ENCODE data around the gene AP1M2.
A peak's percentile ranks its signal among the peaks of the same experiment; 100 is the strongest.

AP1M2 gene

DNA sequence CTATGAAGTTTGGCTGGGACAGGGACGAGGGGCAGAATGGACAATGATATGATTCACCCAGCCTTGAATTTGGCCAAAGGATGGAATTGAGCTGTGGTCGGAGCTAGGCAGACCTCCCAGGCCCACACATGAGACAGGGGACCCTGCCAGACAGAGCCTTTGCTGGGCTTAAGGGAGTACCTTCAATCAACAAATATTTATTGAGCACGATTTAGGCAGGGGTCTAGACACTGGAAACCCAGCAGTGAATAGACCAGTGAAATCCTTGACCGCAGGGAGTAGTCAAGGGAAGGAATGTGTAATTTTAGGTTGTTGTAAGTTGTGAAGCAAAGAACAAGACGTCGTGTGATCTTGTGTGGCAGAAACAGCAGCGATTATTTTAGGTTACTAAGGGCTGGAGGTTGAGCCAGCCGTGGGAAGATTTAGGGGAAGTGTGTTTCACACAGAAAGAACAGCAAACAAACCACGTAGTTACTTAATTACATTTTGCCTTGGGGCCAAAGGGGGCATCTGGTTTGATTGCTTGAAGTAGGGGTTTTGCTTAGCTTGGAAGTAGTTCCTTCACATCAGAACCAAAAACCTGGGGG is 16.9 kb upstream of the AP1M2 start:
- peak overlapping the region; percentile 77 for H3K4ac ChIP-seq (ENCODE audit: low read depth, low read length)
- peak overlapping the region; percentile 46 for H2BK12ac ChIP-seq (ENCODE audit: low read length)
- H3K9ac ChIP-seq (ENCODE audit: low read length) = no peak overlapping the region
- peak overlapping the region; percentile 90 for H4K91ac ChIP-seq (ENCODE audit: low read depth, low read length)
- H3K4me2 ChIP-seq (ENCODE audit: low read length) = peak overlapping the region; percentile 85
- H3K9me3 ChIP-seq (ENCODE audit: insufficient read depth, low read depth, low read length) = no peaks in the 10 kb centered on the region
- peaks cover 20% of the 10 kb centered on the region for H3K79me1 ChIP-seq (ENCODE audit: low read length)
- peaks cover 2 to 5% of the 10 kb centered on the region in 2 experiments for H3K36me3 ChIP-seq (ENCODE audit: control insufficient read depth in 1 of 2, insufficient read depth in 2 of 2, low read length in 2 of 2)
- peak overlapping the region; percentile 96 for H2AK5ac ChIP-seq (ENCODE audit: low read length)
- peak overlapping the region; percentile 88 for H3K18ac ChIP-seq (ENCODE audit: low read length)
- peak overlapping the region; percentile 83 for H2BK120ac ChIP-seq (ENCODE audit: insufficient read depth, low read length, poor library complexity)
- no peak overlapping the region for H3K4me3 ChIP-seq (ENCODE audit: low read depth, low read length)
- WGBS (ENCODE audit: extremely low coverage, insufficient coverage, insufficient read length) = no CpG with 5 or more reads among the region's 9 CpGs
- peaks cover 9% of the 10 kb centered on the region for H3K79me2 ChIP-seq (ENCODE audit: control insufficient read depth, insufficient read depth, low read length, poor library complexity)
- peak overlapping the region; percentile 54 for H3K27ac ChIP-seq (ENCODE audit: low read depth, low read length)
- no peak overlapping the region for H2AFZ ChIP-seq (ENCODE audit: insufficient read depth, low read length, poor library complexity)
- H4K12ac ChIP-seq (ENCODE audit: low read depth, low read length) = no peak overlapping the region
- H2BK5ac ChIP-seq (ENCODE audit: low read depth, low read length, poor library complexity) = peak overlapping the region; percentile 70
- peak overlapping the region; percentile 74 for H4K8ac ChIP-seq (ENCODE audit: low read depth, low read length)
- no peak overlapping the region for H3K23ac ChIP-seq (ENCODE audit: low read length)
- peaks cover 20 to 25% of the 10 kb centered on the region in 2 experiments for H3K4me1 ChIP-seq (ENCODE audit: control insufficient read depth in 1 of 2, insufficient read depth in 2 of 2, low read length in 2 of 2)
- H3K14ac ChIP-seq (ENCODE audit: low read length) = peak overlapping the region; percentile 89
- peak in 1 of 2 donors; percentile 48 for DNase-seq
- H3K27me3 ChIP-seq (ENCODE audit: insufficient read depth, low read length) = no peaks in the 10 kb centered on the region

DNA sequence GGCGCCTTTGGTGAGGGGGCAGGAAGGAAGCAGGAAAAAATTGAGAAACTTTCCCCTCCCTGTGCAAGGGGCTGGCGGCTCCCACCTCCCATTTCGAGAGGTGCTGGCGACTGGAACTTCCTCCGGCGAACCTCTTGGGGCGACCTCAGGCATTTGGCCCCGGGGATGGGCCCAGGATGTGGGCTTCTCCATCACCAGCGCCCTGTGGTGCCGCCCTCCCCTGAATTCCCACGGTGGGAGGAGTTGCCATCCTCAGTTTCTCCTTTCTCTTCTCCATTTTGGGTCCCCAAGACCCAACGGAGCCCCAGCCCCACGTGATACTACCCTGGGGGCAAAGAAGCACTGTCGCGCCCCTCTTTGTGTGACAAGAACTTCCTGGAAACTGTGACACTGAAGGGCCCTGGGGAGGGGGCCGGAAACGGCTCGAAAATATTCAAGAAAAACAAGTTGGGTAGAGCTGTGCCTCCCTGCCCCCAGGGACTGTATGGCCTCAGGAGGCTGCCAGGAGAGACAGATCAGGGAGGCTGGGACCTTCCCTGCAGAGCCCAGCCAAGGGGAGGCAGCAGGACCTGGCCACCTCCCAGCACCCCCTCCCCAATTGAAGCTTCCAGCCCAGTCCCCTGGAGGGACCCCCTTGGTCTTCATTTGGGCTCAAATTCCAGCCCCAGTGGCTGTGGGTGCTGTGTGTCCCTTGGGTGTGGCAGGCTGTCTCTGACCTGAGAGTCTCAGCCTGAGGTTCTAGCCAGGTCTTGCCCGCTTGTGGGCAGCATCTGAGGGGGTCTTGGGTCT is 16.2 kb upstream of the AP1M2 start:
- Histone ChIP-seq H2AFZ (ENCODE audit: insufficient read depth, low read length, poor library complexity) (peak overlapping the region; percentile 64), H3K79me2 (ENCODE audit: control insufficient read depth, insufficient read depth, low read length, poor library complexity) (peaks cover 9% of the 10 kb centered on the region), H3K4me1 (ENCODE audit: control insufficient read depth in 1 of 2, insufficient read depth in 2 of 2, low read length in 2 of 2) (peaks cover 20 to 25% of the 10 kb centered on the region in 2 experiments), H3K9ac (ENCODE audit: low read length) (peak overlapping the region; percentile 57), H3K36me3 (ENCODE audit: control insufficient read depth in 1 of 2, insufficient read depth in 2 of 2, low read length in 2 of 2) (peaks cover 2 to 5% of the 10 kb centered on the region in 2 experiments), H3K27me3 (ENCODE audit: insufficient read depth, low read length) (no peaks in the 10 kb centered on the region), H3K18ac (ENCODE audit: low read length) (peak overlapping the region; percentile 96), H4K91ac (ENCODE audit: low read depth, low read length) (peak overlapping the region; percentile 90), H4K12ac (ENCODE audit: low read depth, low read length) (peak overlapping the region; percentile 80), H3K27ac (ENCODE audit: low read depth, low read length) (peak overlapping the region; percentile 54), H2BK5ac (ENCODE audit: low read depth, low read length, poor library complexity) (peak overlapping the region; percentile 70), H3K4me3 (ENCODE audit: low read depth, low read length) (peak overlapping the region; percentile 92), H2BK12ac (ENCODE audit: low read length) (peak overlapping the region; percentile 46), H3K9me3 (ENCODE audit: insufficient read depth, low read depth, low read length) (no peaks in the 10 kb centered on the region), H3K4me2 (ENCODE audit: low read length) (peak overlapping the region; percentile 85), H3K79me1 (ENCODE audit: low read length) (peaks cover 20% of the 10 kb centered on the region), H2BK120ac (ENCODE audit: insufficient read depth, low read length, poor library complexity) (peak overlapping the region; percentile 83), H3K14ac (ENCODE audit: low read length) (peak overlapping the region; percentile 89), H3K23ac (ENCODE audit: low read length) (no peak overlapping the region), H3K4ac (ENCODE audit: low read depth, low read length) (peak overlapping the region; percentile 77), H2AK5ac (ENCODE audit: low read length) (peak overlapping the region; percentile 96), H4K8ac (ENCODE audit: low read depth, low read length) (peak overlapping the region; percentile 74)
- peak; percentile 91 to 95 for DNase-seq
- WGBS (ENCODE audit: extremely low coverage, insufficient coverage, insufficient read length) = no CpG with 5 or more reads among the region's 19 CpGs

DNA sequence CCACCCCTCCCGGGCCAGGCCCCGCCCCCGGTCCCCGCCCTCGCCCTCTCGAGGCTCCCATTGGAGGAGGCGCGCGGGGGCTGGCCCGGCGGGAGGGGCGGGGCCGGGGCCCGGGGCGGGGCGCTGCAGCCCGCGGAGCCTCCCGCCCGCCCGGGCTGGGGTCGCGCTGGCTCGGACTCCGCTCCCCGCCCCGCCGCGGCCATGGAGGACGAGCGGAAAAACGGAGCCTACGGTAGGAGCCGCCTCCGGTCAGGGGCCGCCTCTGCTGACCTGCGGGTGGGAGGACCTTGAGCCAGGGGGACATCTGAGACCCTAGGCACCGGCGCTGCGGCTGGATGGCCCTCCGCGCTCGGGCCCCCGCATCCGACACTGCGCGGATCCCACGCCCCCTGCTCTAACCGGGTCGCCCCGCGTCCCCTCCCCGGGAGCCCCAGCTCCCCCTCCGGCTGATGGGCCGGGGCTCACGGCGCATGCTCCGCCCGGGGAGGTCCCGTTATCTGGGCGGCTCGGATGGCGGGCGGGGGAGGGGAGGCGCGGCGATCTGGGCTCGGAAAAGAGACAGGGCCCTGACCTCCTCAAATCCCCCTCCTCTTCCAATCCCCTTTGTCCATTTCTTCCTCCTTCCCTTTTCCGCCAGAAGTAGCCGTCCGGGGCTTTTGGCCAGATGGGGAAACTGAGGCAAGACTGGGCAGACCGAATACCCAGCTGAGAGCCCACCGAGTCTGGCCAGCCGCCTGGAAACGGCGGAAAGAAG is 15.4 kb upstream of the AP1M2 start:
- Histone ChIP-seq H3K27me3 (ENCODE audit: insufficient read depth, low read length) (no peaks in the 10 kb centered on the region), H2BK12ac (ENCODE audit: low read length) (peak overlapping the region; percentile 15), H2AK5ac (ENCODE audit: low read length) (peak overlapping the region; percentile 79), H3K18ac (ENCODE audit: low read length) (peak overlapping the region; percentile 96), H3K9me3 (ENCODE audit: insufficient read depth, low read depth, low read length) (no peaks in the 10 kb centered on the region), H4K12ac (ENCODE audit: low read depth, low read length) (peak overlapping the region; percentile 83), H3K4ac (ENCODE audit: low read depth, low read length) (peak overlapping the region; percentile 68), H3K4me2 (ENCODE audit: low read length) (peak overlapping the region; percentile 85), H3K14ac (ENCODE audit: low read length) (peak overlapping the region; percentile 86), H3K79me1 (ENCODE audit: low read length) (peaks cover 20% of the 10 kb centered on the region), H4K8ac (ENCODE audit: low read depth, low read length) (peak overlapping the region; percentile 76), H2BK5ac (ENCODE audit: low read depth, low read length, poor library complexity) (peak overlapping the region; percentile 76), H3K4me3 (ENCODE audit: low read depth, low read length) (peak overlapping the region; percentile 92), H3K79me2 (ENCODE audit: control insufficient read depth, insufficient read depth, low read length, poor library complexity) (peaks cover 9% of the 10 kb centered on the region), H2BK120ac (ENCODE audit: insufficient read depth, low read length, poor library complexity) (peak overlapping the region; percentile 80), H3K4me1 (ENCODE audit: control insufficient read depth in 1 of 2, insufficient read depth in 2 of 2, low read length in 2 of 2) (peaks cover 20 to 25% of the 10 kb centered on the region in 2 experiments), H2AFZ (ENCODE audit: insufficient read depth, low read length, poor library complexity) (peak overlapping the region; percentile 80), H4K91ac (ENCODE audit: low read depth, low read length) (peak overlapping the region; percentile 90), H3K9ac (ENCODE audit: low read length) (peak overlapping the region; percentile 82), H3K36me3 (ENCODE audit: control insufficient read depth in 1 of 2, insufficient read depth in 2 of 2, low read length in 2 of 2) (peaks cover 2 to 5% of the 10 kb centered on the region in 2 experiments), H3K27ac (ENCODE audit: low read depth, low read length) (peak overlapping the region; percentile 61), H3K23ac (ENCODE audit: low read length) (no peak overlapping the region)
- WGBS (ENCODE audit: extremely low coverage, insufficient coverage, insufficient read length) = no CpG with 5 or more reads among the region's 76 CpGs
- DNase-seq = peak in 1 of 2 donors; percentile 85

DNA sequence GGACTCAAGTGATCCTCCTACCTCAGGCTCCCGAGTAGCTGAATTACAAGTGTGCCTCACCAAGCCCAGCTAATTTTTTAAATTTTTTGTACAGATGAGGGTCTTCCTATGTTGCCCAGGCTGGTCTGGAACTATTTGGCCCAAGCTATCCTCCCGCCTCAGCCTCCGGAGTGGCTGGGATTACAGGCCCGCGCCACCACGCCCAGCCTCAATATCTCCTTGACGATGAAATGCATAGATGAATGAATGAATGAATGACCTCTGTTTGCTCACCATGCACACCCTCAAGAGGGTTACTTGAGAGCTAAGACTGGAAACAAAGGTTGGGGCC is 14.9 kb upstream of the AP1M2 start:
- H3K36me3 ChIP-seq (ENCODE audit: control insufficient read depth in 1 of 2, insufficient read depth in 2 of 2, low read length in 2 of 2) = peaks cover 0 to 5% of the 10 kb centered on the region in 2 experiments
- no peak for DNase-seq
- H3K14ac ChIP-seq (ENCODE audit: low read length) = no peak overlapping the region
- H3K4me1 ChIP-seq (ENCODE audit: control insufficient read depth in 1 of 2, insufficient read depth in 2 of 2, low read length in 2 of 2) = peaks cover 20 to 25% of the 10 kb centered on the region in 2 experiments
- no peak overlapping the region for H3K4ac ChIP-seq (ENCODE audit: low read depth, low read length)
- no peaks in the 10 kb centered on the region for H3K9me3 ChIP-seq (ENCODE audit: insufficient read depth, low read depth, low read length)
- no peaks in the 10 kb centered on the region for H3K27me3 ChIP-seq (ENCODE audit: insufficient read depth, low read length)
- H2BK5ac ChIP-seq (ENCODE audit: low read depth, low read length, poor library complexity) = no peak overlapping the region
- WGBS (ENCODE audit: extremely low coverage, insufficient coverage, insufficient read length) = no CpG with 5 or more reads among the region's 7 CpGs
- no peak overlapping the region for H3K9ac ChIP-seq (ENCODE audit: low read length)
- no peak overlapping the region for H3K23ac ChIP-seq (ENCODE audit: low read length)
- H2AK5ac ChIP-seq (ENCODE audit: low read length) = no peak overlapping the region
- H4K91ac ChIP-seq (ENCODE audit: low read depth, low read length) = no peak overlapping the region
- no peak overlapping the region for H3K27ac ChIP-seq (ENCODE audit: low read depth, low read length)
- H2AFZ ChIP-seq (ENCODE audit: insufficient read depth, low read length, poor library complexity) = peak overlapping the region; percentile 32
- no peak overlapping the region for H3K4me3 ChIP-seq (ENCODE audit: low read depth, low read length)
- H3K18ac ChIP-seq (ENCODE audit: low read length) = no peak overlapping the region
- H4K8ac ChIP-seq (ENCODE audit: low read depth, low read length) = peak overlapping the region; percentile 33
- H2BK120ac ChIP-seq (ENCODE audit: insufficient read depth, low read length, poor library complexity) = no peak overlapping the region
- H4K12ac ChIP-seq (ENCODE audit: low read depth, low read length) = no peak overlapping the region
- H3K79me1 ChIP-seq (ENCODE audit: low read length) = peaks cover 20% of the 10 kb centered on the region
- H2BK12ac ChIP-seq (ENCODE audit: low read length) = no peak overlapping the region
- H3K79me2 ChIP-seq (ENCODE audit: control insufficient read depth, insufficient read depth, low read length, poor library complexity) = peaks cover 9% of the 10 kb centered on the region
- no peak overlapping the region for H3K4me2 ChIP-seq (ENCODE audit: low read length)
